Occipital lobe (tissue), 2 donors: ENCODE results near the gene FAM117A. TPM values are rescaled to one million over a fixed set of nuclear protein-coding genes. Genes with fewer than 3 reads are reported as not detected.
"Not testable (repeated sequence)": the region's sequence is repeated elsewhere in the genome, so short reads cannot be mapped to it uniquely, and the experiment has no call there.

Experiments used
- DNase-seq: peaks from one replicate; lab custom pipeline; 2025; lab: John Stamatoyannopoulos, UW
- total RNA-seq: library from RNA; depleted of rRNA; stranded (reverse); fragments of >200 nt; gene quantifications from one replicate; pipeline ENCODE4 v1.2.3, GENCODE V29; 2014

FAM117A gene
- total RNA-seq, 1 donor from 2014 or later, result 0.62 TPM

- DNase-seq, result no peak
Observed at GRCh38 chr17:49764559-49765180, 739 bp upstream of the FAM117A start.

GRCh38 chr17:49762151-49762941 is 1.6 kb downstream of the FAM117A start:
- no peak for DNase-seq

GRCh38 chr17:49760932-49761558 is 2.9 kb downstream of the FAM117A start:
- DNase-seq, result no peak

GRCh38 chr17:49760296-49760695 is 3.6 kb downstream of the FAM117A start:
- no peak for DNase-seq

- DNase-seq, result no peak
Observed at GRCh38 chr17:49759203-49759602, 4.7 kb downstream of the FAM117A start.

- DNase-seq, result not testable (repeated sequence)
Observed at GRCh38 chr17:49758464-49759010, 5.4 kb downstream of the FAM117A start.

GRCh38 chr17:49757151-49757777 is 6.7 kb downstream of the FAM117A start:
- DNase-seq, result no peak

GRCh38 chr17:49756323-49757150 is 7.4 kb downstream of the FAM117A start:
- no peak for DNase-seq

GRCh38 chr17:49755663-49756283 is 8.2 kb downstream of the FAM117A start:
- no peak for DNase-seq

GRCh38 chr17:49753959-49754391 is 10.0 kb downstream of the FAM117A start:
- DNase-seq, result no peak

- no peak for DNase-seq
Observed at GRCh38 chr17:49752508-49752907, 11.4 kb downstream of the FAM117A start.

- DNase-seq, result no peak
Observed at GRCh38 chr17:49749730-49750129, 14.2 kb downstream of the FAM117A start.

GRCh38 chr17:49748791-49749190 is 15.1 kb downstream of the FAM117A start:
- no peak for DNase-seq

- DNase-seq, result no peak
Observed at GRCh38 chr17:49748223-49748622, 15.7 kb downstream of the FAM117A start.

GRCh38 chr17:49747632-49748031 is 16.3 kb downstream of the FAM117A start:
- no peak for DNase-seq

- no peak for DNase-seq
Observed at GRCh38 chr17:49746791-49747490, 17.0 kb downstream of the FAM117A start.

- DNase-seq, result no peak
Observed at GRCh38 chr17:49745175-49746139, 18.5 kb downstream of the FAM117A start.

GRCh38 chr17:49742166-49742638 is 21.7 kb downstream of the FAM117A start:
- DNase-seq, result no peak
